Measurements from ENCODE around the gene NTHL1. TPM values are rescaled to one million over a fixed set of nuclear protein-coding genes. Genes with fewer than 3 reads are reported as not detected.
"Not testable (repeated sequence)": the region's sequence is repeated elsewhere in the genome, so short reads cannot be mapped to it uniquely, and the experiment has no call there.

NTHL1 gene
- total RNA-seq, 4 donors from 2014 or later: 22.8 to 56.7 (median 28.1) TPM

GRCh38 chr16:2036200-2036966 is 11.3 kb downstream of the NTHL1 start:
- H3K4me1 ChIP-seq: peaks cover 0 to 98% (median 82%) of the 10 kb centered on the region in 4 donors
- H3K4me3 ChIP-seq: peak overlapping the region in 3 of 4 donors; percentile 9 to 45 (median 33)

GRCh38 chr16:2035431-2036199 is 12.0 kb downstream of the NTHL1 start:
- 21 to 31% methylated on average over 7 to 25 of the region's 34 CpGs for WGBS, 2 donors
- peak overlapping the region in 3 of 4 donors; percentile 9 to 45 (median 33) for H3K4me3 ChIP-seq
- H3K9me3 ChIP-seq: no peaks in the 10 kb centered on the region
- TF ChIP-seq, protein P1, sequence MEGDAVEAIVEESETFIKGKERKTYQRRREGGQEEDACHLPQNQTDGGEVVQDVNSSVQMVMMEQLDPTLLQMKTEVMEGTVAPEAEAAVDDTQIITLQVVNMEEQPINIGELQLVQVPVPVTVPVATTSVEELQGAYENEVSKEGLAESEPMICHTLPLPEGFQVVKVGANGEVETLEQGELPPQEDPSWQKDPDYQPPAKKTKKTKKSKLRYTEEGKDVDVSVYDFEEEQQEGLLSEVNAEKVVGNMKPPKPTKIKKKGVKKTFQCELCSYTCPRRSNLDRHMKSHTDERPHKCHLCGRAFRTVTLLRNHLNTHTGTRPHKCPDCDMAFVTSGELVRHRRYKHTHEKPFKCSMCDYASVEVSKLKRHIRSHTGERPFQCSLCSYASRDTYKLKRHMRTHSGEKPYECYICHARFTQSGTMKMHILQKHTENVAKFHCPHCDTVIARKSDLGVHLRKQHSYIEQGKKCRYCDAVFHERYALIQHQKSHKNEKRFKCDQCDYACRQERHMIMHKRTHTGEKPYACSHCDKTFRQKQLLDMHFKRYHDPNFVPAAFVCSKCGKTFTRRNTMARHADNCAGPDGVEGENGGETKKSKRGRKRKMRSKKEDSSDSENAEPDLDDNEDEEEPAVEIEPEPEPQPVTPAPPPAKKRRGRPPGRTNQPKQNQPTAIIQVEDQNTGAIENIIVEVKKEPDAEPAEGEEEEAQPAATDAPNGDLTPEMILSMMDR (IDR thresholded peaks at IDR 0.05): no peak
- TF ChIP-seq POLR2A (IDR thresholded peaks at IDR 0.05) (peak in 1 of 2 donors; percentile 18), EP300 (IDR thresholded peaks at IDR 0.05) (peak; percentile 55 to 57)
- peak; percentile 64 to 78 for DNase-seq (ENCODE audit: low spot score in 2 of 2)
- H3K27ac ChIP-seq: peak overlapping the region; percentile 69 to 99 (median 88)
- H3K27me3 ChIP-seq: no peaks in the 10 kb centered on the region
- H3K36me3 ChIP-seq: no peaks in the 10 kb centered on the region
- H3K4me1 ChIP-seq: peaks cover 0 to 98% (median 80%) of the 10 kb centered on the region in 4 donors

More at GRCh38 chr16:2036200-2036966, 11.3 kb downstream of the NTHL1 start:
- Histone ChIP-seq H3K27ac (peak overlapping the region; percentile 69 to 99 (median 88)), H3K27me3 (no peaks in the 10 kb centered on the region), H3K36me3 (peaks cover 0 to 6% (median 0%) of the 10 kb centered on the region in 3 donors), H3K9me3 (no peaks in the 10 kb centered on the region)
- TF ChIP-seq, protein P1 (IDR thresholded peaks at IDR 0.05): no peak
- TF ChIP-seq POLR2A (IDR thresholded peaks at IDR 0.05) (no peak), EP300 (IDR thresholded peaks at IDR 0.05) (no peak)
- 83 to 84% methylated on average over 16 to 42 of the region's 47 CpGs for WGBS, 2 donors
- no peak for DNase-seq (ENCODE audit: low spot score in 2 of 2)

DNA sequence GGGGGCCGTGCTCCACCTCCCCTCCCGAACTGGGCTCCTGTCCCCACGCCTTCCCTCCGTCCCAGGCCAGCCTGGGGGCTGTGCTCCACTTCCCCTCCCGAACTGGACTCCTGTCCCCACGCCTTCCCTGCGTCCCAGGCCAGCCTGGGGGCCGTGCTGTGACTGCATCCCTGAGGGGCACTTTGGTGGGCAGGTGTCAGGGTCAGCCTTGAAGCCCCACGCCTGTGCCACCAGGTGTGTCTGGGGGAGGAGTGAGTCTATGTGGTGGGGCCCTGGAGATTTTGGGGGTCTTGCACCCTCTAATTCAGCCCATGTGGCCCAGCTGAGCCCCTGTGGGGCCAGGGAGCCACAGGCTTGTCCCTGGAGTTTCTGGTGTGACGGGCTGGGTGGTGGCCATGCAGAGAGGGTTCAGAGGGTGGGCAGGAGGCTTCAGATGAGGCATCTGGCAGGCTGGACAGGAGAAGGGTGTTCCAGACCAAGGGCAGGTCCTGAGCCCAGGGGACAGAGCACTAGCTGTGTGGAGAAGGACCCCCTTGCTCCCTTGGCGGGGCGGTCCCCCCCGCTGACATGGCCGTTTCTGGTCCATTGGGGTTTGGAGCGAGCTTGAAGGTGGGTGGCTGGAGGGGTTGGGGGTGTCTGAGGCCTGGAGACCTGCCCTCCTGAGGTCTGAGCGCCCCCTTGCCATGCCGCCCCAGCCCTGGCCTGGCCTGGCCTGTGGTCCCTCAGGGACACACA is 12.8 kb downstream of the NTHL1 start:
- 50 to 69% methylated on average over 8 to 14 of the region's 17 CpGs for WGBS, 2 donors
- H3K4me3 ChIP-seq: peak overlapping the region in 2 of 4 donors; percentile 33 to 45

GRCh38 chr16:2033909-2034695 is 13.5 kb downstream of the NTHL1 start:
- peak overlapping the region; percentile 71 to 100 (median 94) for H3K27ac ChIP-seq
- H3K4me3 ChIP-seq: peak overlapping the region; percentile 8 to 47 (median 41)
- H3K36me3 ChIP-seq; H3K27me3 ChIP-seq; DNase-seq (ENCODE audit: low spot score in 2 of 2); H3K9me3 ChIP-seq: not testable (repeated sequence)
- 0 to 18% methylated on average over 1 to 17 of the region's 32 CpGs for WGBS, 2 donors
- peaks cover 0 to 95% (median 70%) of the 10 kb centered on the region in 4 donors for H3K4me1 ChIP-seq

More for the DNA sequence above, 12.8 kb downstream of the NTHL1 start:
- Histone ChIP-seq H3K9me3 (no peaks in the 10 kb centered on the region), H3K27me3 (no peaks in the 10 kb centered on the region), H3K4me1 (peaks cover 0 to 95% (median 75%) of the 10 kb centered on the region in 4 donors), H3K36me3 (peaks cover 0 to 4% (median 0%) of the 10 kb centered on the region in 3 donors), H3K27ac (peak overlapping the region; percentile 69 to 99 (median 88))
- no peak for DNase-seq (ENCODE audit: low spot score in 2 of 2)
- TF ChIP-seq, protein P1 (IDR thresholded peaks at IDR 0.05): no peak
- TF ChIP-seq POLR2A (IDR thresholded peaks at IDR 0.05): no peak
- no peak for TF ChIP-seq EP300 (IDR thresholded peaks at IDR 0.05)
